ENCODE results near the gene ARHGAP26. TPM values are rescaled to one million over a fixed set of nuclear protein-coding genes. Genes with fewer than 3 reads are reported as not detected.

Gene ARHGAP26
- total and polyA plus RNA-seq, 2 experiments from 2014 or later: 9.5 to 16.8 TPM

DNA sequence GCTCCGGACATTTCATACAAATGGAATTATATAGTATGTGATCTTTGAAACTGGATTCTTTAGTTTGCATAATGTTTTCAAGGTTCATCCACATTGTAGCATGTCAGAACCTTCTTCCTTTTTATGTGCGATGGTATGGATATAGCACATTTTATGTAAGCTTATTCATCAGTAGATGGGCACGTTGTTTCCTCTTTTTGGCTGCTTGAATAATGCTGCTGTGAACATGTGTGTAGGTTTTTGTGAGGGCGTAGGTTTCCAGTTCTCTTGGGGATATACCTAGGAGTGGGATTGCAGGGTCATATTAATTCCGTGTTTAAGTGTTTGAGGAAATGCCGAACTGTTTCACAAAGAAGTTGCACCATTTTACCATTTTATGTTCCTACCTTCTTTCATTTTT lies 445.5 kb downstream of the ARHGAP26 start:
- Mint-ChIP-seq H3K36me3 (ENCODE audit: low read depth) (no peaks in the 10 kb centered on the region), H3K9me3 (no peaks in the 10 kb centered on the region), H3K27ac (no peak overlapping the region), H3K4me1 (peaks cover 25% of the 10 kb centered on the region), H3K4me3 (no peak overlapping the region), H3K27me3 (ENCODE audit: insufficient read depth, low read depth, poor library complexity) (peaks cover 3% of the 10 kb centered on the region)
- peaks cover 7% of the 10 kb centered on the region; the same call in 1 of the 2 replicates for H3K36me3 ChIP-seq (ENCODE audit: insufficient read depth)
- no peaks in the 10 kb centered on the region for H3K27me3 ChIP-seq (ENCODE audit: insufficient read depth)
- H3K9me2 ChIP-seq (ENCODE audit: insufficient read depth): 0 out of 2 replicates have a peak, but pooled peaks cover 2% of the 10 kb centered on the region
- H3K4me3 ChIP-seq: no peak overlapping the region
- no peak for DNase-seq (ENCODE audit: low spot score)
- no peaks in the 10 kb centered on the region; the same call in 1 of the 2 replicates for H4K20me1 ChIP-seq (replicated peaks; ENCODE audit: insufficient read depth)
- no peaks in the 10 kb centered on the region for H3K79me2 ChIP-seq (replicated peaks; ENCODE audit: insufficient read depth)
- no peak overlapping the region for H3K27ac ChIP-seq (ENCODE audit: low read depth)
- H3F3A ChIP-seq (replicated peaks; ENCODE audit: low read depth): no peaks in the 10 kb centered on the region
- H3K4me2 ChIP-seq: no peak overlapping the region
- no peak overlapping the region for H2AFZ ChIP-seq
- TF ChIP-seq ZNF114 (CRISPR knock-in tag; IDR thresholded peaks at IDR 0.05) (no peak), NANOG (IDR thresholded peaks at IDR 0.05; ENCODE audit: borderline replicate concordance) (no peak), STAT1 (IDR thresholded peaks at IDR 0.05; ENCODE audit: unreplicated experiment) (no peak), EZH2phosphoT487 (IDR thresholded peaks at IDR 0.05; ENCODE audit: unreplicated experiment) (no peak)
- ATAC-seq: no peak
- 0 out of 2 replicates have a peak, but pooled peaks cover 5% of the 10 kb centered on the region for H3K4me1 ChIP-seq (ENCODE audit: insufficient read depth)

GRCh38 chr5:143216211-143216610 lies 446.0 kb downstream of the ARHGAP26 start:
- Mint-ChIP-seq H3K27me3 (ENCODE audit: insufficient read depth, low read depth, poor library complexity) (peaks cover 3% of the 10 kb centered on the region), H3K4me1 (peaks cover 25% of the 10 kb centered on the region), H3K9me3 (no peaks in the 10 kb centered on the region), H3K4me3 (no peak overlapping the region), H3K27ac (peak overlapping the region; percentile 18; the same call in 1 of the 2 replicates), H3K36me3 (ENCODE audit: low read depth) (no peaks in the 10 kb centered on the region)
- H2AFZ ChIP-seq: no peak overlapping the region
- no peaks in the 10 kb centered on the region; the same call in 1 of the 2 replicates for H4K20me1 ChIP-seq (replicated peaks; ENCODE audit: insufficient read depth)
- no peaks in the 10 kb centered on the region for H3K27me3 ChIP-seq (ENCODE audit: insufficient read depth)
- H3K27ac ChIP-seq (ENCODE audit: low read depth): no peak overlapping the region
- no peaks in the 10 kb centered on the region for H3F3A ChIP-seq (replicated peaks; ENCODE audit: low read depth)
- ATAC-seq (no peak), DNase-seq (ENCODE audit: low spot score) (no peak)
- no peaks in the 10 kb centered on the region for H3K79me2 ChIP-seq (replicated peaks; ENCODE audit: insufficient read depth)
- H3K4me1 ChIP-seq (ENCODE audit: insufficient read depth): 0 out of 2 replicates have a peak, but pooled peaks cover 5% of the 10 kb centered on the region
- H3K36me3 ChIP-seq (ENCODE audit: insufficient read depth): peaks cover 7% of the 10 kb centered on the region; the same call in 1 of the 2 replicates
- no peak overlapping the region for H3K4me3 ChIP-seq
- H3K4me2 ChIP-seq: no peak overlapping the region
- H3K9me2 ChIP-seq (ENCODE audit: insufficient read depth): no peaks in the 10 kb centered on the region
- TF ChIP-seq ZNF114 (CRISPR knock-in tag; IDR thresholded peaks at IDR 0.05): no peak
- TF ChIP-seq REST (IDR thresholded peaks at IDR 0.05; ENCODE audit: unreplicated experiment): no peak
- TF ChIP-seq, protein P1, sequence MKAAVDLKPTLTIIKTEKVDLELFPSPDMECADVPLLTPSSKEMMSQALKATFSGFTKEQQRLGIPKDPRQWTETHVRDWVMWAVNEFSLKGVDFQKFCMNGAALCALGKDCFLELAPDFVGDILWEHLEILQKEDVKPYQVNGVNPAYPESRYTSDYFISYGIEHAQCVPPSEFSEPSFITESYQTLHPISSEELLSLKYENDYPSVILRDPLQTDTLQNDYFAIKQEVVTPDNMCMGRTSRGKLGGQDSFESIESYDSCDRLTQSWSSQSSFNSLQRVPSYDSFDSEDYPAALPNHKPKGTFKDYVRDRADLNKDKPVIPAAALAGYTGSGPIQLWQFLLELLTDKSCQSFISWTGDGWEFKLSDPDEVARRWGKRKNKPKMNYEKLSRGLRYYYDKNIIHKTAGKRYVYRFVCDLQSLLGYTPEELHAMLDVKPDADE (IDR thresholded peaks at IDR 0.05): no peak
- no peak for TF ChIP-seq EZH2 (IDR thresholded peaks at IDR 0.05; ENCODE audit: low read depth, unreplicated experiment)
- no peak for TF ChIP-seq ZNF331 (CRISPR knock-in tag; IDR thresholded peaks at IDR 0.05; ENCODE audit: low read depth)
- TF ChIP-seq EZH2phosphoT487 (IDR thresholded peaks at IDR 0.05; ENCODE audit: unreplicated experiment): no peak
- no peak for TF ChIP-seq CREB1 (CRISPR knock-in tag; IDR thresholded peaks at IDR 0.05; ENCODE audit: low read depth)
- no peak for TF ChIP-seq POLR2AphosphoS5 (IDR thresholded peaks at IDR 0.05; ENCODE audit: low read depth)
- no peak for TF ChIP-seq STAT1 (IDR thresholded peaks at IDR 0.05; ENCODE audit: unreplicated experiment)
- TF ChIP-seq, protein P2, sequence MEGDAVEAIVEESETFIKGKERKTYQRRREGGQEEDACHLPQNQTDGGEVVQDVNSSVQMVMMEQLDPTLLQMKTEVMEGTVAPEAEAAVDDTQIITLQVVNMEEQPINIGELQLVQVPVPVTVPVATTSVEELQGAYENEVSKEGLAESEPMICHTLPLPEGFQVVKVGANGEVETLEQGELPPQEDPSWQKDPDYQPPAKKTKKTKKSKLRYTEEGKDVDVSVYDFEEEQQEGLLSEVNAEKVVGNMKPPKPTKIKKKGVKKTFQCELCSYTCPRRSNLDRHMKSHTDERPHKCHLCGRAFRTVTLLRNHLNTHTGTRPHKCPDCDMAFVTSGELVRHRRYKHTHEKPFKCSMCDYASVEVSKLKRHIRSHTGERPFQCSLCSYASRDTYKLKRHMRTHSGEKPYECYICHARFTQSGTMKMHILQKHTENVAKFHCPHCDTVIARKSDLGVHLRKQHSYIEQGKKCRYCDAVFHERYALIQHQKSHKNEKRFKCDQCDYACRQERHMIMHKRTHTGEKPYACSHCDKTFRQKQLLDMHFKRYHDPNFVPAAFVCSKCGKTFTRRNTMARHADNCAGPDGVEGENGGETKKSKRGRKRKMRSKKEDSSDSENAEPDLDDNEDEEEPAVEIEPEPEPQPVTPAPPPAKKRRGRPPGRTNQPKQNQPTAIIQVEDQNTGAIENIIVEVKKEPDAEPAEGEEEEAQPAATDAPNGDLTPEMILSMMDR (conservative IDR thresholded peaks at IDR 0.05; ENCODE audit: low read depth in 2 of 2): no peak
- no peak for TF ChIP-seq JUNB (IDR thresholded peaks at IDR 0.05; ENCODE audit: unreplicated experiment)

Measured in GM23338 (cell line).